Occipital lobe (tissue), 3 donors: ENCODE data around the gene WWOX. TPM values are rescaled to one million over a fixed set of nuclear protein-coding genes. Genes with fewer than 3 reads are reported as not detected.
"Not testable (repeated sequence)": the region's sequence is repeated elsewhere in the genome, so short reads cannot be mapped to it uniquely, and the experiment has no call there.

Experiments used
- DNase-seq: peaks from one replicate; lab custom pipeline; 2025; lab: John Stamatoyannopoulos, UW
- small RNA-seq: library from RNA; depleted of rRNA; stranded (forward); fragments of <200 nt; gene quantifications from one replicate; pipeline ENCODE3, GENCODE V24; 2014
- total RNA-seq: library from RNA; depleted of rRNA; stranded (reverse); fragments of >200 nt; gene quantifications from one replicate; pipeline ENCODE4 v1.2.3, GENCODE V29; 2014

WWOX gene
- total RNA-seq, 1 donor from 2014 or later = 20.9 TPM

DNA sequence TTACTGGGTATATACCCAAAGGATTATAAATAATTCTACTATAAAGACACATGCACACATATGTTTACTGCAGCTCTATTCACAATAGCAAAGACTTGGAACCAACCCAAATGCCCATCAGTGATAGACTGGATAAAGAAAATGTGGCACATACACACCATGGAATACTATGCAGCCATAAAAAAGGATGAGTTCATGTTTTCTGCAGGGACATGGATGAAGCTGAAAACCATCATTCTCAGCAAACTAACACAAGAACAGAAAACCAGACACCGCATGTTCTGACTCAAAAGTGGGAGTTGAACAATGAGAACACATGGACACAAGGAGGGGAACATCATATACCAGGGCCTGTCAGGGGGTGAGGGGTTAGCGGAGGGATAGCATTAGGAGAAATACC, 1146.2 kb downstream of the WWOX start:
- DNase-seq = not testable (repeated sequence)

DNA sequence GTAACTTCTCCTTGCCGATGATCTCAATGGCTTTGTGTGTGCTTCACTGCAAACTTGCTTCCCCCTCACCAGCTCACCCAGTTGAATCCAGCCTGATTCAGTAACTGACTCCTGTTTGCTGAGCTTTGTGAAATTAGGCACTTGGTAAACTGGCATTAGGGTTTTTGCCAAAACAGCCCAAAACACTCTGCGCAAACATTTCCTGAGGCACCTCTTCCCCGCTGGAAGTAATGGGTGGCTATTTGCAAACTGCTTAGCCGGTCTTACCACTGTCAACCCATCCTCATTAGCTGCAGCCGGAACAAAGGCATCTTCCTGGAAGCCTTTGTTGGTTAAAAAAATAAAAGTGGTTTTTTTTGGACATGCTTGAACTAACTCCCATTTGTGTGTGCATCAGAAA, 1147.9 kb downstream of the WWOX start:
- no peak for DNase-seq

DNA sequence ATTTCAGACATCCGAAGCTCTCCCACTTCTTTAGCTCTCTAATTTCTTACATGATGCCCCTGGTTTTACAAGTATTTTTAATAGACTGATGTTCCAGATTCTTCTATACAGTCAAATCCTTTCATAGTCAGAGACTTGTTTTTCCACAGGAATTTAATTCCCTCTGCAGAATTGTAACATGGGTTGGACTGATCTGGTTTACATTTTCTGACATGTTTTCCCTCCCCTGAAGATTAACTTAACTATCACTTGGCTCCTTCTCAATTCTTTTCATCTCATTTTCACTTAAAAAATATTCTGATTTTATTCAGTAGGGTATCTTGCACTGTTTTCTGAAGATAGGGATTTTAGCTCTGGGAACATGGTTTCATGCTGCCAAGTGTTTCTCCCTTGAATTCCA, 1148.9 kb downstream of the WWOX start:
- DNase-seq = no peak

DNA sequence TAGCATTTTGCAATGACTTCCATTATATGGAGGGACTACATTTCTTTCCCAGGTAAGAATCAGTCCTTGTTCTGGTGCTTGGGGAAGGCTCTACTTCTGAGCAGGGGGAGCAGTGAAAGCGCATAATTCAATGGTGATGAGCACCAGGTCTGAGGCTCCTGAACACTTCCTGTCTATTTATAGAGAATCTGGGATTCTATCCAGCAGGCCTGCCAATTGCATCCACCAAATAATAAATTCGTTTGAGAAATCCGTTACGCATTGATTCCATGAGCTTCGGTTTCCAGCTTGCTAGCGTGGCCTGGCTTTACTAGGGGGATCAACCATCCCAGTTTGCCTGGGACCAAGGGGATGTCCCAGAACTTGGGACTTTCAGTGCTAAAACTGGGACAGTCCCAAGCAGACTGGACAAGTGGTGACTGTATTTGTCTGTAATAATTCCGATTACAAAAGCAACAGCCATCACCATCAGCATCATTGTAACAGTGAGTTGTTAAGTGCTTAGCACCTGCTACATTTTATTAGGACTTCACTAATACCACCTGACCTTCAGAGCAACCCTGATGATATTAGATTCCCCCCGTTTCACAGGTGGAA, 1151.1 kb downstream of the WWOX start:
- DNase-seq = no peak

DNA sequence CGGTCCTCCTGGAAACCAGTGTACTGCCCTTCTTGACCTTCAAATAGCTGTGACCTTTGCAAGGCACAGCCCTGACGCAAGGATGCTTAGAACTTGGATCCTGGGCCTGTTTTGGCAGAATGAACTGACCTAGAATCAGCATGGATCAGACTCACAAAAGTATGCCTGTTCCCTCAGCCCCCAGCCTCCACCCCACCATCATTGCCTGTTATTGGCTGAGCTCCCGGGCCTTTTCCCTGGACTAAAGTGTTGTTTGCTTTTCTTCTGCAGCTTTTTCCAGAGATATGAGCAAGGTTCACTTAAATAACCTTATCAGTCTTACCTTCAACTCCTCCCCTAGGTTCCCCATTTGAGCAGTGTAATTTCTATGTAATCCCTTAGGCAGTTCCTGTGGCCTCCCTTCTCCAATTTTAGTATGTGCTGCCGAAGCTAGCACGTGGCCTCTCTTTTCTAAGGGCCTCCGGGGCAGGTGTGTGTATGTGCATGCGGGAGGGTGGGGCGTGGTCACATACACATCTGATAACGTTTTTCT, 1153.7 kb downstream of the WWOX start:
- DNase-seq = no peak

DNA sequence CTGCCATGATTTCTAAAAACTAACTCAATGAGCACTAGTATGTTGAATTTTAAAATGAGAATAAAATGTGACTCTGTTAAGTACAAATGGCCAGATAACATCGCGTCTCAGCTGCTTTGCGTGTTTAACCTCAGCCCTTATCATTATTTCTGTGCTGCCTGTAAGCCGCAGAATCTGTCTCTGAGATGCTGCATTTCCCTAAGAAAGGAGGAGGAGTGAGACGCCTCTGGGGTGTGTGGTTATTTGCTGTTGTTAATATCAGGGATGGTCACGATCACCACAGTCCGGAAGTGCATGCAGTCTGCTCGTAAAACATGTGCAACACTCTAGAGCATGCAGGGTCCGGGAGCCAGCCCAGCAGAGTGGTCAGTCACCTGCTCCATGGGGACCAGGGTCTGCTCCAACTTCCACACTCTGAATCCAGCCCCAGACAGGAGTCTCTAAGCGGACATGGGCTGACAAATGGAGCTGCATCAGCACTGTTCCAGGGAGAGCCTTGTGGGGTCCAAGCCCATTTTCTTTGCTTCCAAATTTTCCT, 1158.6 kb downstream of the WWOX start:
- no peak for DNase-seq

DNA sequence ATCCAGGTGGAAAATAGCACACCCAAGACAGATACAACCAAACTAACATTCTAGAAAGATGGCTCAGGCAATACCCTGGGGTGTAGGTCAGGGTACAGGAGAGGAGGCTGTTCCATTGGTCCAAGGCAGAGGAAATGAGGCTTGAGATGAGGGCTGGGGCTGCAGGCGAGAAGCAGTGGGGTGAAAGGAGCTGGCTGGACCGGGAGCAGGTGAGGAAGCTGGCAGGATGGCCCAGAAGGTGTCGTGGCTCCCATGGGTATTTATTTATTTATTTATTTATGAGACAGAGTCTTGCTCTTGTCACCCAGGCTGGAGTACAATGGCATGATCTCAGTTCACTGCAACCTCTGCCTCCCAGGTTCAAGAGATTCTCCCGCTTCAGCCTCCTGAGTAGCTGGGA, 1161.4 kb downstream of the WWOX start:
- not testable (repeated sequence) for DNase-seq

DNA sequence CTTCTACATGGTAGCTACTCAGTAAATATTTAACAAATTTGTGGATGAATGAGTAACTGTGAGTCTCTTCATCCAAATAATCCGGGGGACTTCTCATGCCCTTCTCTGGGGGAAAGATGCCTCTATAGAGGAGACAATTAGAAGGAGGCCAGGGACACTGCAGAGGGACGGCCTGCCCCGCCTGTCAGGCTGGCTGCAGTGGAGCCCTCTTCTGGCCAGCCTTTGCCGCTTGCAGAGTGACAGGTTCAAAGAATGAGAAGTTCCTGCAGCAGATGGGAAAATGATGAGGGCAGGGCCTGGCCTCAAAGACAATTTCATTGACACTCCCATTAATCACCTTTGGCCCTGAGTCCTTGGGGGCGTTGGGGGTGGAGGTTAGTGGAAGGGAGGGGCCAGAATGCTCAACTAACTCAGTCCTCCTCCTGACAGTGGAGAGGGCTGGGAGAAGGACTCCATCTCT, 1162.1 kb downstream of the WWOX start:
- no peak for DNase-seq

DNA sequence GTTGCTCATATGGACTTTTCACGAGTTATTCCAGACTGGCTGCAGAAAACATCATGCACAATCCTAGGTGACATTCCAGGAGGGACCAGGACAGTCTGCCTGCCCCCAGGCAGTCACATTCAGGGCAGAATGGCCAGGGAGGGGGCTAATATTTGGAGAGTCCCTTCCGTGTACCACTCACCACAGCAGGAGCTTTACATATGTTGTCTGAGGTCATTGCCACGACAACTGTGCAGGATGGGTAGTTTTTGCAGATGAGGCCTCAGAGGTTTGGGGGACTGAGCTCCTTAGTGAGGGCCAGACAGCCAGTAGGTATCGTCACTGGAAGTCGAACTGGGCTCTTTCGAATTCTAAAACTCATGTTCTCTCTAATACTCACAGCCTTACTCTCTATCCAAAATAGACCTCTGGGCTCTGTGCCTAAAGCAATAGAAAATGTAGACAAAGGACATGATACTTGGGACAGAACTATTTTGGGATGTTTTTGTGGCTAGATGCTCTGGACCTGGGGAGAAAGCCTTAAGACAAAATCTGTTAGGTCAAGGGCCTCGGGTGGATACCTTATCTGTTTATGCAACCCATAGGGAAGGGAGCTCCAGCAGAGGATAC, 1162.6 kb downstream of the WWOX start:
- no peak for DNase-seq

Small RNA genes within 50 kb of the gene (small RNA-seq; reads per million reads assigned to genes)
- not detected for gene AC027279.3

Other genes with a start within 250 kb of the WWOX start
- gene CLEC3A, start 77.1 kb upstream of the WWOX start, total RNA-seq = not detected